Smooth muscle cell (in vitro differentiated cells): ENCODE results near the gene FLYWCH2. TPM values are rescaled to one million over a fixed set of nuclear protein-coding genes. Genes with fewer than 3 reads are reported as not detected.

Experiments used
- DNase-seq: peaks from one replicate; lab custom pipeline; 2025; ENCODE audit not compliant: unreplicated experiment; lab: John Stamatoyannopoulos, UW
- H2AFZ ChIP-seq: fragments of 200-600 bp; sonication (generic); 2 replicates; pipeline ENCODE4 v1.6.0; 2016; ENCODE audit warnings: antibody characterized with exemption, low read depth, mild to moderate bottlenecking
- H3F3A ChIP-seq: fragments of 200-600 bp; sonication (generic); 2 replicates; pipeline ENCODE4 v1.6.0; 2017; ENCODE audit warnings: antibody characterized with exemption, low read depth
- H3K27ac ChIP-seq: fragments of 200-600 bp; sonication (generic); 2 replicates; pipeline ENCODE4 v1.5.1; 2016; ENCODE audit warnings: low read depth, mild to moderate bottlenecking
- H3K27me3 ChIP-seq: fragments of 200-600 bp; sonication (generic); 2 replicates; pipeline ENCODE4 v1.6.1; 2016; ENCODE audit warnings: low read depth, mild to moderate bottlenecking
- H3K36me3 ChIP-seq: fragments of 200-600 bp; sonication (generic); 2 replicates; pipeline ENCODE4 v1.5.1; 2016; ENCODE audit warnings: low read depth
- H3K4me1 ChIP-seq: fragments of 200-600 bp; sonication (generic); 2 replicates; pipeline ENCODE4 v1.5.1; 2016; ENCODE audit warnings: low read depth
- H3K4me2 ChIP-seq: fragments of 200-600 bp; sonication (generic); 2 replicates; pipeline ENCODE4 v1.6.0; 2016; ENCODE audit warnings: mild to moderate bottlenecking
- H3K4me3 ChIP-seq: fragments of 200-600 bp; sonication (generic); 2 replicates; pipeline ENCODE4 v1.5.1; 2016; ENCODE audit warnings: mild to moderate bottlenecking
- H3K79me2 ChIP-seq: fragments of 200-600 bp; sonication (generic); 2 replicates; pipeline ENCODE4 v1.6.0; 2016; ENCODE audit warnings: low read depth, mild to moderate bottlenecking
- H3K9ac ChIP-seq: fragments of 200-600 bp; sonication (generic); 2 replicates; pipeline ENCODE4 v1.6.0; 2016; ENCODE audit warnings: low read depth
- H3K9me3 ChIP-seq: fragments of 200-600 bp; sonication (generic); replicated peaks from 2 replicates; pipeline ENCODE4 v1.5.1; 2016; ENCODE audit warnings: low read depth
- H4K20me1 ChIP-seq: fragments of 200-600 bp; sonication (generic); 2 replicates; pipeline ENCODE4 v1.6.0; 2016; ENCODE audit warnings: low read depth
- WGBS: methylation state at CpG from one replicate; pipeline ENCODE4 v1.1.7; 2016; ENCODE audit warnings: low lambda C conversion rate; 5-methylcytosine and 5-hydroxymethylcytosine counted together
- polyA plus RNA-seq: library from polyadenylated mRNA; unstranded; fragments of >200 nt; fragmentation: Nextera tagmentation; extraction: Ambion mirVana; gene quantifications from 2 replicates; pipeline ENCODE4 v1.2.1, GENCODE V29; 2016
- total RNA-seq: library from RNA; depleted of rRNA; stranded (reverse); fragments of >200 nt; gene quantifications from 2 replicates; pipeline ENCODE4 v1.2.3, GENCODE V29; 2014
- TF ChIP-seq, protein P1 (sequence below): fragments of 200-600 bp; sonication (generic); IDR thresholded peaks from 2 replicates; pipeline ENCODE4 v1.5.1; 2017; ENCODE audit warnings: borderline replicate concordance, mild to moderate bottlenecking, antibody characterized with exemption; ENCODE audit not compliant: insufficient read depth, poor library complexity, severe bottlenecking

Gene FLYWCH2
- total and polyA plus RNA-seq, 2 experiments from 2014 or later = 31.7 to 52.7 TPM

DNA sequence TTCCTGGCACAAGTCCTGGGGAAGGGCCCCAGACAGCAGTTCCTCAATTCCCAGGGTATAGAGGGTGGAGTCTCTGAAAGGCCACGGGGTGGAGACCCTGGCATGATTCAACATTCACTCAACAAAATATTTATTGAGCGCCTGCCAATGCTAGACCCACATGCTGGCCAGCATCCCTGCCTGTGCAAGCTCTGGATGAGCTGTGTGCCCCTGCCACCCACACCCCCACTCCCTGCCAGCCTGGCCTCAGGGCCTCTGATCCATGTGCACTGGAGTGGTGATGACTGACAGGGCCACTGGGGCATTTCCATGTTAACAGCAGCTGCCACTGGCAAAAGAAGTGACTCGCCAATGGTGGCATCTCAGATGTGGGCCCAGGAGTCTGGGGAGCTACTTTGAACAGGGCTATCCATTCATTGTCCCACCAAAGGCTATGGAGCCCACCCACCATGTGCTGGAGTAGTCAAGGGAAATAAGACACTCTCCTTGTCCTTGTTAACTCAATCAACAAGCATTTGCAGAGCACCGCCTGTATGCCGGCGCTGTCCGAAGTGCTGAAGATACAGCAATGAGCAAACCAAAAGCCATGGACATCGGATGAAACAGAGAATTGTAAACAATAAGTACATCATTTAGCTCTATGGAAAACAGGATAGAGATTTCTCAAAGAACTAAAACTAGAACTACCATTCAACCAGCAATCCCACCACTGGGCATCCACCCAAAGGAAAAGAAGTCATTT, 22.0 kb upstream of the FLYWCH2 start:
- H2AFZ ChIP-seq = no peak overlapping the region
- H3K4me3 ChIP-seq = no peak overlapping the region
- H3K79me2 ChIP-seq = no peaks in the 10 kb centered on the region
- H3K27ac ChIP-seq = no peak overlapping the region
- no peaks in the 10 kb centered on the region for H3K36me3 ChIP-seq
- no peak overlapping the region for H3K9ac ChIP-seq
- WGBS = 85% methylated on average over 8 of the region's 8 CpGs
- TF ChIP-seq, protein P1, sequence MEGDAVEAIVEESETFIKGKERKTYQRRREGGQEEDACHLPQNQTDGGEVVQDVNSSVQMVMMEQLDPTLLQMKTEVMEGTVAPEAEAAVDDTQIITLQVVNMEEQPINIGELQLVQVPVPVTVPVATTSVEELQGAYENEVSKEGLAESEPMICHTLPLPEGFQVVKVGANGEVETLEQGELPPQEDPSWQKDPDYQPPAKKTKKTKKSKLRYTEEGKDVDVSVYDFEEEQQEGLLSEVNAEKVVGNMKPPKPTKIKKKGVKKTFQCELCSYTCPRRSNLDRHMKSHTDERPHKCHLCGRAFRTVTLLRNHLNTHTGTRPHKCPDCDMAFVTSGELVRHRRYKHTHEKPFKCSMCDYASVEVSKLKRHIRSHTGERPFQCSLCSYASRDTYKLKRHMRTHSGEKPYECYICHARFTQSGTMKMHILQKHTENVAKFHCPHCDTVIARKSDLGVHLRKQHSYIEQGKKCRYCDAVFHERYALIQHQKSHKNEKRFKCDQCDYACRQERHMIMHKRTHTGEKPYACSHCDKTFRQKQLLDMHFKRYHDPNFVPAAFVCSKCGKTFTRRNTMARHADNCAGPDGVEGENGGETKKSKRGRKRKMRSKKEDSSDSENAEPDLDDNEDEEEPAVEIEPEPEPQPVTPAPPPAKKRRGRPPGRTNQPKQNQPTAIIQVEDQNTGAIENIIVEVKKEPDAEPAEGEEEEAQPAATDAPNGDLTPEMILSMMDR = no peak
- no peaks in the 10 kb centered on the region for H3K4me1 ChIP-seq
- H3K9me3 ChIP-seq = no peaks in the 10 kb centered on the region
- H3F3A ChIP-seq = no peaks in the 10 kb centered on the region
- no peak overlapping the region for H3K4me2 ChIP-seq
- no peaks in the 10 kb centered on the region for H4K20me1 ChIP-seq
- DNase-seq = no peak
- H3K27me3 ChIP-seq = peaks cover 38% of the 10 kb centered on the region

DNA sequence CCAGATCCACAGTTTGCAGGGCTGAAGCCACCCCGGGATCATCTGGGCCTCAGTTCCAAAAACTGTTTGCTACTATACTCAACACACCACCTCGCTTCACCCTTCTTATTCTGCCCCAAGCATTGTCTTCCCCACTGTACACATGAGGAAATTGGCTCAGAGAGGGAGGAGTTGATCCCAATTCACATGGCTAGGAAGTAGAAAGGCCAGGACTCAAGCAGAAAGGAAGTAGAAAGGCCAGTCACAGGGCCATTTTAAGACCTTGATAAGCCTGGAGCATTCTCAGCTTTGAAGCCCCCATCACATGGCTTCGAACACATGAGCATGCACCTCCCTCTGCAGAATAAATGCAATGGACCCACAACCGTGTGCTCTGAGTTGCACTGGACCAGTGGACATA, 17.4 kb upstream of the FLYWCH2 start:
- Histone ChIP-seq H3K9ac (no peak overlapping the region), H3K36me3 (no peaks in the 10 kb centered on the region), H3K27me3 (peaks cover 25% of the 10 kb centered on the region), H4K20me1 (no peaks in the 10 kb centered on the region), H3K4me2 (no peak overlapping the region), H3K79me2 (no peaks in the 10 kb centered on the region), H3K27ac (no peak overlapping the region), H3K4me3 (no peak overlapping the region), H3K9me3 (no peaks in the 10 kb centered on the region), H2AFZ (no peak overlapping the region), H3K4me1 (peaks cover 7% of the 10 kb centered on the region), H3F3A (peaks cover 4% of the 10 kb centered on the region)
- TF ChIP-seq, protein P1 = no peak
- 74% methylated on average over 4 of the region's 4 CpGs for WGBS
- DNase-seq = no peak

GRCh38 chr16:2866431-2866830, 16.6 kb upstream of the FLYWCH2 start:
- no peak for DNase-seq
- Histone ChIP-seq H2AFZ (no peak overlapping the region), H3K27me3 (peaks cover 29% of the 10 kb centered on the region), H3K27ac (no peak overlapping the region), H4K20me1 (no peaks in the 10 kb centered on the region), H3K9ac (no peak overlapping the region), H3K4me2 (no peak overlapping the region), H3K36me3 (no peaks in the 10 kb centered on the region), H3K9me3 (no peaks in the 10 kb centered on the region), H3F3A (peaks cover 4% of the 10 kb centered on the region), H3K79me2 (no peaks in the 10 kb centered on the region), H3K4me1 (peaks cover 7% of the 10 kb centered on the region), H3K4me3 (no peak overlapping the region)
- TF ChIP-seq, protein P1 = no peak
- 83% methylated on average over 4 of the region's 4 CpGs for WGBS

GRCh38 chr16:2867661-2867986, 15.4 kb upstream of the FLYWCH2 start:
- H3K27me3 ChIP-seq = peaks cover 29% of the 10 kb centered on the region
- H3K4me2 ChIP-seq = peak overlapping the region; percentile 86
- H3K4me3 ChIP-seq = peak overlapping the region; percentile 59
- no peaks in the 10 kb centered on the region for H3K36me3 ChIP-seq
- peaks cover 4% of the 10 kb centered on the region for H3F3A ChIP-seq
- no peaks in the 10 kb centered on the region for H3K9me3 ChIP-seq
- WGBS = 76% methylated on average over 8 of the region's 8 CpGs
- peak overlapping the region; percentile 64 for H3K9ac ChIP-seq
- H3K27ac ChIP-seq = peak overlapping the region; percentile 81
- peaks cover 7% of the 10 kb centered on the region for H3K4me1 ChIP-seq
- H3K79me2 ChIP-seq = no peaks in the 10 kb centered on the region
- DNase-seq = no peak
- H2AFZ ChIP-seq = peak overlapping the region; percentile 91
- TF ChIP-seq, protein P1 = no peak
- H4K20me1 ChIP-seq = no peaks in the 10 kb centered on the region
